IPS-18a (cell line): Measurements from ENCODE around the gene FRMPD4.

Experiments
- H3K27ac ChIP-seq: one replicate; pipeline ENCODE4 v1.5.1; 2013; ENCODE audit warnings: low read length
- H3K27me3 ChIP-seq: one replicate; pipeline ENCODE4 v1.6.1; 2013; ENCODE audit warnings: mild to moderate bottlenecking, low read length; ENCODE audit not compliant: control insufficient read depth, insufficient read depth
- H3K36me3 ChIP-seq: one replicate; pipeline ENCODE4 v1.6.1; 2013; ENCODE audit warnings: low read depth, low read length; ENCODE audit not compliant: control insufficient read depth
- H3K4me1 ChIP-seq: one replicate; pipeline ENCODE4 v1.6.1; 2013; ENCODE audit warnings: low read depth, low read length; ENCODE audit not compliant: control insufficient read depth
- H3K4me3 ChIP-seq: one replicate; pipeline ENCODE4 v1.5.1; 2013; ENCODE audit warnings: low read length
- H3K9ac ChIP-seq: one replicate; pipeline ENCODE4 v1.6.1; 2013; ENCODE audit warnings: mild to moderate bottlenecking, low read length, moderate library complexity
- H3K9me3 ChIP-seq: one replicate; pipeline ENCODE4 v1.6.1; 2013; ENCODE audit warnings: low read depth, low read length; ENCODE audit not compliant: control insufficient read depth

The FRMPD4 gene

GRCh38 chrX:12241026-12241425, 102.8 kb downstream of the FRMPD4 start:
- Histone ChIP-seq H3K36me3 (no peaks in the 10 kb centered on the region), H3K27ac (no peak overlapping the region), H3K9ac (no peak overlapping the region), H3K9me3 (no peaks in the 10 kb centered on the region), H3K4me1 (peaks cover 6% of the 10 kb centered on the region), H3K27me3 (no peaks in the 10 kb centered on the region), H3K4me3 (no peak overlapping the region)

DNA sequence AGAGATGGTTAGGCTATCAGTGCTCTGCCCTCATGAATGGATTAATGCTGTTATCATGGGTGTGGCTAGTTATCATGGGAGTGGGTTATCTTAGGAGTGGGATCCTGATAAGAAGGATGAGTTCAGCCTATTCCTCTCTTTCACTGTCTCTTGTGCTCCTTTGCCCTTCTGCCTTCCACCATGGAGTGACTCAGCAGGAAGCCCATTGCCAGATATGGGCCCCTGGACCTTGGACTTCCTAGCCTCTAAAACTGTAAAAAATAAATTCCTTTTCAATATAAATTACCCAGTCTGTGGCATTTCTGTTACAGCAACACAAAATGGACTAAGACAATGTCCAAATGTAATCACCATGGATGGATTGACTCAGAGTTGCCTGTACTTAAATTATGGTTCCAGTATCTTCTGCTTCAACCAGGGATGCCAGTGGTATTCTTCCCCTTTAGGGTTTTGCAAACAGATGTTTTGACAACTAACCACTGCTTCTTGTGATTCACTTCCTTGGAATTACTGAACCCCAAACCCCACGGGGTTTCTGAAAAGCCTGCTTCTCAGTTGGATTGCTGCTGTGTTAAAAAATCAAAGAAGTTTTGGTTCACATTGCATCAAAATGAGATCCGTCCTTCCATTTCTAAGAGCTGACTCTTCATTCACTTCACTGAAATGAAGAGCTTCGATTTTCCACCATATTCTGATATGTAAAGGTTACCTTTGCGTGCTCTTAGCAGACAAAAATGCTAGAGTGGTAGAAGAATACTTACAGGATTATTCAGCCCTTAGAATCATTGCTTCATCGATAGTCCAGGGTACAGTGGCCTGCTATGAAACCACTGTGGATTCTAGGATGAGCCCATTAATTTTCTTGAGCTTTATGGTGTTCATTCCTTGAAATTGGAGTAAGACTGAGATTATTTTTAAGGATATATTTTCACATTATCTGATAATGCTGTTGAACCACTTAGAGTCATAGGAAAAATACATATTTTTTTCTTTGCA, 107.7 kb downstream of the FRMPD4 start:
- Histone ChIP-seq H3K27me3 (no peaks in the 10 kb centered on the region), H3K36me3 (no peaks in the 10 kb centered on the region), H3K27ac (no peak overlapping the region), H3K9ac (no peak overlapping the region), H3K4me1 (peaks cover 6% of the 10 kb centered on the region), H3K4me3 (no peak overlapping the region), H3K9me3 (no peaks in the 10 kb centered on the region)

- H3K36me3 ChIP-seq, result no peaks in the 10 kb centered on the region
- no peak overlapping the region for H3K27ac ChIP-seq
- H3K27me3 ChIP-seq, result no peaks in the 10 kb centered on the region
- no peaks in the 10 kb centered on the region for H3K9me3 ChIP-seq
- peaks cover 6% of the 10 kb centered on the region for H3K4me1 ChIP-seq
- no peak overlapping the region for H3K4me3 ChIP-seq
- H3K9ac ChIP-seq, result no peak overlapping the region
Measured at GRCh38 chrX:12249997-12250396, 111.7 kb downstream of the FRMPD4 start.

DNA sequence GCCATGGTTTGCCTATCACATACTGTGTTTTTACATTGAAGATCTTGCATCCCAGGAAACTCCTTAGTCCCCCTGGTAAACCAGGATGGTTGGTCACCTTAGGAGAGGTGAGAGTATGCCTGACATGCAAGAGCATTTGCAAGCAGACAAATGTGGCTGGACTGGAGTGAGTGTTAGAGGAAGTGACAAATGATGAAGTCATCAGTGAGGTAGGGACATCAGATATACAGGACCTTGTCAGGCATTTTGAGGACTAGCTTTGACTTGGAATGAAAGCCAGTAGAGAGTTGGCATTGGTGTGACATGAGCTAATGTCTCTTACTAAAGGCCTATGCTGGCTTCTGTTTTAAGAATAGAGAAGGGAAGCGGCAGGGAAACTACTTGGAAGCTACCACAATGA, 124.9 kb downstream of the FRMPD4 start:
- Histone ChIP-seq H3K36me3 (no peaks in the 10 kb centered on the region), H3K27ac (no peak overlapping the region), H3K9me3 (no peaks in the 10 kb centered on the region), H3K4me3 (no peak overlapping the region), H3K9ac (no peak overlapping the region), H3K4me1 (no peaks in the 10 kb centered on the region), H3K27me3 (no peaks in the 10 kb centered on the region)

- Histone ChIP-seq H3K27ac (no peak overlapping the region), H3K4me3 (no peak overlapping the region), H3K4me1 (peaks cover 11% of the 10 kb centered on the region), H3K36me3 (no peaks in the 10 kb centered on the region), H3K27me3 (no peaks in the 10 kb centered on the region), H3K9me3 (no peaks in the 10 kb centered on the region), H3K9ac (no peak overlapping the region)
Measured at GRCh38 chrX:12269484-12269883, 131.2 kb downstream of the FRMPD4 start.

GRCh38 chrX:12278151-12278550, 139.9 kb downstream of the FRMPD4 start:
- no peaks in the 10 kb centered on the region for H3K4me1 ChIP-seq
- H3K27me3 ChIP-seq, result no peaks in the 10 kb centered on the region
- H3K9me3 ChIP-seq, result no peaks in the 10 kb centered on the region
- H3K4me3 ChIP-seq, result no peak overlapping the region
- H3K27ac ChIP-seq, result no peak overlapping the region
- H3K9ac ChIP-seq, result no peak overlapping the region
- no peaks in the 10 kb centered on the region for H3K36me3 ChIP-seq

GRCh38 chrX:12282991-12283390, 144.7 kb downstream of the FRMPD4 start:
- no peak overlapping the region for H3K9ac ChIP-seq
- H3K27me3 ChIP-seq, result no peaks in the 10 kb centered on the region
- H3K36me3 ChIP-seq, result no peaks in the 10 kb centered on the region
- no peak overlapping the region for H3K27ac ChIP-seq
- no peaks in the 10 kb centered on the region for H3K4me1 ChIP-seq
- H3K4me3 ChIP-seq, result no peak overlapping the region
- no peaks in the 10 kb centered on the region for H3K9me3 ChIP-seq

DNA sequence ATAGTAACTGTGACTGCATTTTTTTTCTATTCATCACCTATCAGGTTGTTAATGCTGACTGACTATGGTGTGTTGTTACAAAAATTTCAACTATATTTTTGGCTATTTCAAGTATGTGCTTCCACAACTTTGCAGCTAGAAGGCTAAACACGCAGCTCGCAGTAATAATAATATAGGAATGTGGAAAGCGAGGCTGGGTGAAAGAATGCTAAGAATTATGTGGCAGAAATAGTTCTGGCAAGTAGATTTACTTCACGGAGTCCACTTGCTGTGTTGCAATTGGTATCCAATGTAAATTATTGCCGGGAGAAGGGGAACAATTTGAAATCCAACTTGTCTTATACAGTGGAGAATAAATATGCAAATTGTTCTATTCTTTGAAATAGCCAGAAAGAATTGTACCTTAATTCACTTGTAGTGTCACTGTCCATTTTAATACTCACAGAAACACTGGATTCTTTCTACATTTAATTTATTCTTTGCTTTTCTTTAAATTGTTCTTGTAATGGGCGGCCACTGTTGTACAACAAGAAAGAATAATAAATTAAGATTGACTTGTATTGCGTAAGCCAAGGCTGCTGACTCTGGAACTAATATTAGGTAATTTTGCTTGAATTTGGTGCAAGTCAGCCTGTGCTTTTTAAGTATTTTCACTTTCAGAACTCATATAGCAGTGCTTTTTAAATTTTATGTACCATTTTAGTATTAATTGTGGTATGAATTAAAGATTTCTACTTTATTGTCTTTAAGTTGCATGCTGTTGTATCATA, 154.9 kb downstream of the FRMPD4 start:
- no peak overlapping the region for H3K27ac ChIP-seq
- H3K9me3 ChIP-seq, result no peaks in the 10 kb centered on the region
- H3K4me1 ChIP-seq, result no peaks in the 10 kb centered on the region
- H3K27me3 ChIP-seq, result no peaks in the 10 kb centered on the region
- H3K9ac ChIP-seq, result no peak overlapping the region
- no peaks in the 10 kb centered on the region for H3K36me3 ChIP-seq
- no peak overlapping the region for H3K4me3 ChIP-seq

DNA sequence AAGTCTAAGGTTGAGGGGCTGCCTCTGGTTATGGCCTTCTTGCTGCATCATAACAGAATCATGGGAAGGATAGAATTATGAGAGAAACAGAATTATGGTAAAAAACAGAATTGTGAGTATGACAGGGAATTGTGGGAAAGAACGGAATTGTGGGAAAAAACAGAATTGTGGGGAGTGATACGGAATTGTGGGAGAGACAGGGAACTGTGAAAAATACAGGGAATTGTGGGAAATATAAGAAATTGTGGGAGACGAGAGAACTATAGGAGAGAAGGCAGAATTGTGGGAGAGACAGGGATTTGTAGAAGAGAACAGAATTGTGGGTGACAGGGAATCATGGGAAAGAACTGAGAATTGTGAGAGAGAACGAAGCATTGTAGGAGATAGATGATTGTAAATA, 159.1 kb downstream of the FRMPD4 start:
- Histone ChIP-seq H3K9ac (no peak overlapping the region), H3K27ac (no peak overlapping the region), H3K9me3 (no peaks in the 10 kb centered on the region), H3K27me3 (no peaks in the 10 kb centered on the region), H3K4me1 (no peaks in the 10 kb centered on the region), H3K4me3 (no peak overlapping the region), H3K36me3 (no peaks in the 10 kb centered on the region)

DNA sequence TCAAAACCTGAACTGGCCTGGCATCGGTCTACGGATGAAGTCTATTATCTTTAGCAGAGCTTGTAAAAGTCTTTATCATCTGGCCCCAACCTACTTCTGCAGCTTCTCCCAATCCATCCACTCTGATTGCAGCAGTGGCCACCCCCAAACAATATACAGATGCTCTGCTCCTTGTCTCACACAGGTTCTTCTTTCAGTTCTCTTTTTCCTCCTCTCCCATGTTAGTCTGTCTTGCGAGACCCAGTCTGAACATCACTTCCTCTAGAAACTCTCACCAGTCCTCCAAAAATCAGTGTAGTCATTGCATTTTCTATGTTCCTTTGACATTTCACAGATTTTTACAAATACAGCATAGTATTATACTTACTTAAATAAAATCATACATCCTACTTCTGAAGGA, 163.0 kb downstream of the FRMPD4 start:
- H3K4me3 ChIP-seq, result no peak overlapping the region
- H3K36me3 ChIP-seq, result no peaks in the 10 kb centered on the region
- H3K4me1 ChIP-seq, result no peaks in the 10 kb centered on the region
- H3K9ac ChIP-seq, result no peak overlapping the region
- no peaks in the 10 kb centered on the region for H3K27me3 ChIP-seq
- no peak overlapping the region for H3K27ac ChIP-seq
- no peaks in the 10 kb centered on the region for H3K9me3 ChIP-seq

DNA sequence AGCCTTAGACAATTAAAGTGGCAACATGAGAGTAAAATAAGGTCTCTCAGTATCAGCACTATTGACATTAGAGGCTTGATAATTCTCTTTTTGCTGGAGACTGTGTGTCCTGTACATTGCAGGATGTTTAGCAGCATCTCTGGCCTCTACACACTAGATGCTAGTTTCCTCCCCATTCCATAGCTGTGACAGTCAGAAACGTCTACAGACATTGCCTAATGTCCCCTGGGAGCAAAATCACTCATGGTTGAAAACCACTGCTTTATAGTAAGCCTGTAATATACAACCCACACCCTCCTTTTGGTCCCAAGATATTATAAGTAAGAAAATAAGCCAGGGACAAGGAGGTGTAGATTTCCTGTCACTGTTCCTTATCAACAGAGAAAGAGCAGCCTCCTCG, 166.0 kb downstream of the FRMPD4 start:
- no peak overlapping the region for H3K4me3 ChIP-seq
- H3K27me3 ChIP-seq, result no peaks in the 10 kb centered on the region
- no peak overlapping the region for H3K27ac ChIP-seq
- no peaks in the 10 kb centered on the region for H3K9me3 ChIP-seq
- H3K36me3 ChIP-seq, result no peaks in the 10 kb centered on the region
- H3K9ac ChIP-seq, result no peak overlapping the region
- H3K4me1 ChIP-seq, result peaks cover under 1% of the 10 kb centered on the region
